ENCODE data around the gene PPAN.
A peak's percentile ranks its signal among the peaks of the same experiment; 100 is the strongest.

Gene PPAN, protein sequence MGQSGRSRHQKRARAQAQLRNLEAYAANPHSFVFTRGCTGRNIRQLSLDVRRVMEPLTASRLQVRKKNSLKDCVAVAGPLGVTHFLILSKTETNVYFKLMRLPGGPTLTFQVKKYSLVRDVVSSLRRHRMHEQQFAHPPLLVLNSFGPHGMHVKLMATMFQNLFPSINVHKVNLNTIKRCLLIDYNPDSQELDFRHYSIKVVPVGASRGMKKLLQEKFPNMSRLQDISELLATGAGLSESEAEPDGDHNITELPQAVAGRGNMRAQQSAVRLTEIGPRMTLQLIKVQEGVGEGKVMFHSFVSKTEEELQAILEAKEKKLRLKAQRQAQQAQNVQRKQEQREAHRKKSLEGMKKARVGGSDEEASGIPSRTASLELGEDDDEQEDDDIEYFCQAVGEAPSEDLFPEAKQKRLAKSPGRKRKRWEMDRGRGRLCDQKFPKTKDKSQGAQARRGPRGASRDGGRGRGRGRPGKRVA

DNA sequence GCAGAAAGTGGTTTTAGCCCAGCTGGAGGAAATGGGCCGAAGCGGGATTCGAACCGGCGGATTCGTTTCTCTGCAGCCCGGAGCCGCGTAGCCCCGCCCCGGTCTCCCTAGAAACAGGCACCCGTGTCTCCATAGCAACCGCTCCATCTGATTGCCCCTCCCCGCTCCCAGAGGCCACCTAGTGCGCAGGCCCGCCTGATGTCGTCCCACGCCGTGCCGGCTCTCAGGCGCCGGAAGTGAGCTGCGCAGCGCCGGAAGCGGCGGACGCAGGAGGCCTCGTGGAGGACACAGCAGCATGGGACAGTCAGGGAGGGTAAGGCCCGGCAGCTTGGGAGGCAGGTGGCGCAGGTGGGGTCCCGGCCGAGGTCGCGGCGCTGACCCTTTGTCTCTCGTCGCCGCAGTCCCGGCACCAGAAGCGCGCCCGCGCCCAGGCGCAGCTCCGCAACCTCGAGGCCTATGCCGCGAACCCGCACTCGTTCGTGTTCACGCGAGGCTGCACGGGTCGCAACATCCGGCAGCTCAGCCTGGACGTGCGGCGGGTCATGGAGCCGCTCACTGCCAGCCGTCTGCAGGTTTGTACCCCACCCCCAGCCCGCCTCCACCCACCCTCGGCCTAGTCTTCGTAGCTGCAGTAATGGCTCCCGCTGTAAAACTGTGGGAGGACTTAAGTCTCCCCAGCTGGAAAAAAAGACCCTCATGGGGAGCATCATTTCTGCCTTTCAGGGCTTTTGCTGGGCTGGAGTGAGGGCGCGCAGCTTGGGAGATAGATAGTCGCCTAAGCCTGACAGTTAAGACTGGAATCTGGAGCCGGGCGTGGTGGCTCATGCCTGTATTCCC is at the start of gene PPAN:
Gene PPAN (plus strand): TSS at position 263 of the 837 bp plus-strand sequence. CDS start 33 bp downstream, at position 296.
- H3K4me3 ChIP-seq (ENCODE audit: low read depth in 1 of 2, low read length in 1 of 2) = peak within 1 kb of the TSS; percentile 63 to 66
- H3K27me3 ChIP-seq = no peaks in the 10 kb centered on the region
- TF ChIP-seq, protein P1, sequence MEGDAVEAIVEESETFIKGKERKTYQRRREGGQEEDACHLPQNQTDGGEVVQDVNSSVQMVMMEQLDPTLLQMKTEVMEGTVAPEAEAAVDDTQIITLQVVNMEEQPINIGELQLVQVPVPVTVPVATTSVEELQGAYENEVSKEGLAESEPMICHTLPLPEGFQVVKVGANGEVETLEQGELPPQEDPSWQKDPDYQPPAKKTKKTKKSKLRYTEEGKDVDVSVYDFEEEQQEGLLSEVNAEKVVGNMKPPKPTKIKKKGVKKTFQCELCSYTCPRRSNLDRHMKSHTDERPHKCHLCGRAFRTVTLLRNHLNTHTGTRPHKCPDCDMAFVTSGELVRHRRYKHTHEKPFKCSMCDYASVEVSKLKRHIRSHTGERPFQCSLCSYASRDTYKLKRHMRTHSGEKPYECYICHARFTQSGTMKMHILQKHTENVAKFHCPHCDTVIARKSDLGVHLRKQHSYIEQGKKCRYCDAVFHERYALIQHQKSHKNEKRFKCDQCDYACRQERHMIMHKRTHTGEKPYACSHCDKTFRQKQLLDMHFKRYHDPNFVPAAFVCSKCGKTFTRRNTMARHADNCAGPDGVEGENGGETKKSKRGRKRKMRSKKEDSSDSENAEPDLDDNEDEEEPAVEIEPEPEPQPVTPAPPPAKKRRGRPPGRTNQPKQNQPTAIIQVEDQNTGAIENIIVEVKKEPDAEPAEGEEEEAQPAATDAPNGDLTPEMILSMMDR (IDR thresholded peaks at IDR 0.05) = peak; percentile 36
- H3K9me3 ChIP-seq = no peaks in the 10 kb centered on the region
- peak within 1 kb of the TSS; percentile 59 for H3K27ac ChIP-seq
- H3K4me1 ChIP-seq (ENCODE audit: control insufficient read depth in 1 of 2, insufficient read depth in 1 of 2, low read depth in 1 of 2, low read length in 1 of 2) = peaks cover 32 to 41% of the 10 kb centered on the region in 2 experiments
- H3K36me3 ChIP-seq = peaks cover 8% of the 10 kb centered on the region

DNA sequence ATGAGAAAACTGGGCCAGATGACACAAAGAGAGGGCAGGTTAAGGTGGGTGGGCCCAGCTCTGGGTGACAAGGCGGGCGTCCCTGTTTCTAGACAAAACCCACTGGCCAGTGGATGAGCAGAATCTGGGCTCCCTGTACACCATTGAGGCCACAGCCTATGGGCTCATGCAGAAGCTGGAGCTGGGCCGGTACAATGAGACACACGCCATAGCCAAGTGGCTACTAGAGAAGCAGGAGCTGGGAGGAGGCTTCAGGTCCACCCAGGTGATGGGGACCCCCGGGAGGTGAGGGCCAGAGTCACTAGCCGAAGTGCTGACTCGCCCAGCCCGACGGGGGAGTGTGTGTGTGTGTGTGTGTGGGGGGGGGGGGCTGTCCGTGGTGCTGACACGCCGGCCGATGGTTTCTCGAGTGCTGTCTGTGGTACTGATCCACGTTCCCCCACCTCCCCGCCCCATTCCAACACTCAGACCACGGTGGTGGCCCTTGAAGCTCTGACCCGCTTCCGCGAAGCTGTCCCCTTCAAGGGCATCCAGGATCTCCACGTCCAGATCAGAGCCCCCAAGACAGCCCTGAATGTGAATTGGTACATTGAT is 44.3 kb upstream of the PPAN start:
- no peaks in the 10 kb centered on the region for H3K36me3 ChIP-seq
- no peak overlapping the region for H3K27ac ChIP-seq
- H3K4me3 ChIP-seq (ENCODE audit: low read depth in 1 of 2, low read length in 1 of 2) = no peak overlapping the region
- no peaks in the 10 kb centered on the region for H3K9me3 ChIP-seq
- H3K4me1 ChIP-seq (ENCODE audit: control insufficient read depth in 1 of 2, insufficient read depth in 1 of 2, low read depth in 1 of 2, low read length in 1 of 2) = no peaks in the 10 kb centered on the region
- peaks cover 23% of the 10 kb centered on the region for H3K27me3 ChIP-seq
- TF ChIP-seq, protein P1 (IDR thresholded peaks at IDR 0.05) = no peak

DNA sequence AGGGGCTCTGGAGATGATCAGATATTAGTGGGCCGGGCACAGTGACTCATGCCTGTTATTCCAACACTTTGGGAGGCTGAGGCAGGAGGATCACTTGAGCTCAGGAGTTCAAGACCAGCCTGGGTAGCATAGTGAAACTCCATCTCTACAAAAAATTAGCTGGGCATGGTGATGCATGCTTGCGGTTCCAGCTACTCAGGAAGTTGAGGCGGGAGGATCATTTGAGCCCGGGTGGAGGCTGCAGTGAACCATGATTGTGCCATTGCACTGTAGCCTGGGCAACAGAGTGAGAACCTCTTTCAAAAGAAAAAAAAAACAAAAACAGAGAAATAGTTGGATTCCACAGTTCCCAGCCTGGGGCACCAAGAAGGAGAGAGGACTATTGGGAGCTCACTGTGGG is 38.0 kb upstream of the PPAN start:
- Histone ChIP-seq H3K9me3 (no peaks in the 10 kb centered on the region), H3K27ac (no peak overlapping the region), H3K4me1 (ENCODE audit: control insufficient read depth in 1 of 2, insufficient read depth in 1 of 2, low read depth in 1 of 2, low read length in 1 of 2) (no peaks in the 10 kb centered on the region), H3K36me3 (no peaks in the 10 kb centered on the region), H3K27me3 (peaks cover 11% of the 10 kb centered on the region), H3K4me3 (ENCODE audit: low read depth in 1 of 2, low read length in 1 of 2) (no peak overlapping the region)
- TF ChIP-seq, protein P1 (IDR thresholded peaks at IDR 0.05) = no peak

GRCh38 chr19:10069046-10069445 is 37.1 kb upstream of the PPAN start:
- H3K27ac ChIP-seq = no peak overlapping the region
- no peak overlapping the region for H3K4me3 ChIP-seq (ENCODE audit: low read depth in 1 of 2, low read length in 1 of 2)
- H3K4me1 ChIP-seq (ENCODE audit: control insufficient read depth in 1 of 2, insufficient read depth in 1 of 2, low read depth in 1 of 2, low read length in 1 of 2) = no peaks in the 10 kb centered on the region
- no peaks in the 10 kb centered on the region for H3K9me3 ChIP-seq
- no peaks in the 10 kb centered on the region for H3K36me3 ChIP-seq
- peaks cover 6% of the 10 kb centered on the region for H3K27me3 ChIP-seq
- TF ChIP-seq, protein P1 (IDR thresholded peaks at IDR 0.05) = no peak

DNA sequence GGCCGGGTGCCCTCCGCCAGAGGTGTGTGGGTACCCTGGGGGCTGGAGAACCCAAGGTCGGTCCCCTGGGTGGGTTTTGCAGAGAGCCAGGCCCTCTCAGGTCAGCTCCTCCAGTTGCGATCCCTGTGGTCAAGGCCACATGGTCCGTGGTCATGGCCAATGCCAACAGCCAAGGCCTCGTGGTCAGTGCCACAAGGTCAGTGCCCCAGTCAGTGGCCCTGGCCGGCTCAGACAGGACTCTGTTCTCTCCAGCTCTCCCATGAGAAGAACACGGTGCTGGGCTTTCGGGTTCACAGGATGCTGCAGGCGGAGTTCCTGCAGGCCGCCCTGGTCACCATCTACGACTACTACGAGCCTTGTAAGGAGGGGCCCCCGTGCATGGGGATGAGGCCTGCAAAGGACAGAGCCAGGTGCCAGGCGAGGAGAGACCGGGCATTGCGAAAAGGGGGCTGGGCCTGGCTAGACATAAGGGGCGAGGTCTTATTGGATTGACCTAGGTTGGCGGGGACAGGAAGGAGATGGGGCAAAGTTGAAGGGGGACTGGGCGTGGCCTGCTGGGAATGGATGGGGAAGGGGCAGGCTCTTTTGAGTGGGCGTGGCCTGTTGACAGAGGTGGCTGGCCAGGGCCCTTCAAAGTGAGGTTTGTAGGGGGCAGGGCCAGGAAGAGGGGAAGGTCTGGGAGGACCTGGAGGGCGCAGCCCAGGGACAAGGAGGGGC is 35.3 kb upstream of the PPAN start:
- no peak overlapping the region for H3K4me3 ChIP-seq (ENCODE audit: low read depth in 1 of 2, low read length in 1 of 2)
- no peaks in the 10 kb centered on the region for H3K4me1 ChIP-seq (ENCODE audit: control insufficient read depth in 1 of 2, insufficient read depth in 1 of 2, low read depth in 1 of 2, low read length in 1 of 2)
- no peaks in the 10 kb centered on the region for H3K36me3 ChIP-seq
- no peak overlapping the region for H3K27ac ChIP-seq
- no peaks in the 10 kb centered on the region for H3K9me3 ChIP-seq
- no peaks in the 10 kb centered on the region for H3K27me3 ChIP-seq
- TF ChIP-seq, protein P1 (IDR thresholded peaks at IDR 0.05) = no peak

Measured in neutrophil (primary cell).